T-helper 22 cell (primary cell): ENCODE measurements around the gene IRX2.

Source experiments
- DNase-seq: peaks from one replicate; pipeline ENCODE4 v3.0.0-alpha.2; 2020; ENCODE audit warnings: low read depth

Gene IRX2

GRCh38 chr5:2755681-2756171, 4.2 kb upstream of the IRX2 start:
- DNase-seq: no peak

GRCh38 chr5:2755076-2755680, 3.7 kb upstream of the IRX2 start:
- DNase-seq: no peak

- no peak for DNase-seq
Measured at GRCh38 chr5:2754581-2755075, 3.2 kb upstream of the IRX2 start.

GRCh38 chr5:2753452-2754420, 2.3 kb upstream of the IRX2 start:
- DNase-seq: no peak

- DNase-seq: no peak
Measured at GRCh38 chr5:2752821-2753439, 1.5 kb upstream of the IRX2 start.

- no peak for DNase-seq
Measured at GRCh38 chr5:2752059-2752820, 763 bp upstream of the IRX2 start.

- no peak for DNase-seq
Measured at GRCh38 chr5:2750758-2751464, 566 bp downstream of the IRX2 start.

- DNase-seq: no peak
Measured at GRCh38 chr5:2750026-2750757, 1.3 kb downstream of the IRX2 start.

- no peak for DNase-seq
Measured at GRCh38 chr5:2749514-2750025, 1.9 kb downstream of the IRX2 start.

- no peak for DNase-seq
Measured at GRCh38 chr5:2748861-2749513, 2.5 kb downstream of the IRX2 start.

GRCh38 chr5:2748179-2748860, 3.2 kb downstream of the IRX2 start:
- DNase-seq: no peak

- no peak for DNase-seq
Measured at GRCh38 chr5:2747363-2748162, 3.9 kb downstream of the IRX2 start.

- no peak for DNase-seq
Measured at GRCh38 chr5:2746561-2747032, 4.9 kb downstream of the IRX2 start.

GRCh38 chr5:2744485-2744884, 7.0 kb downstream of the IRX2 start:
- no peak for DNase-seq

- no peak for DNase-seq
Measured at GRCh38 chr5:2742921-2743679, 8.4 kb downstream of the IRX2 start.

- no peak for DNase-seq
Measured at GRCh38 chr5:2741956-2742355, 9.5 kb downstream of the IRX2 start.

- no peak for DNase-seq
Measured at GRCh38 chr5:2740876-2741555, 10.5 kb downstream of the IRX2 start.
